HuH-7 (cell line): ENCODE results near the gene DUOX1.
A peak's percentile ranks its signal among the peaks of the same experiment; 100 is the strongest.

Source experiments
- DNase-seq: peaks from one replicate; pipeline ENCODE4 v3.0.0; 2011; ENCODE audit warnings: low spot score

DUOX1 gene

GRCh38 chr15:45168751-45169551 is 39.2 kb downstream of the DUOX1 start:
- DNase-seq = no peak

GRCh38 chr15:45169608-45170480 is 40.0 kb downstream of the DUOX1 start:
- no peak for DNase-seq

- no peak for DNase-seq
Observed at GRCh38 chr15:45171912-45172311, 42.1 kb downstream of the DUOX1 start.

GRCh38 chr15:45174069-45174468 is 44.3 kb downstream of the DUOX1 start:
- DNase-seq = no peak

GRCh38 chr15:45174577-45174976 is 44.8 kb downstream of the DUOX1 start:
- no peak for DNase-seq

- DNase-seq = no peak
Observed at GRCh38 chr15:45177285-45177684, 47.5 kb downstream of the DUOX1 start.

GRCh38 chr15:45179221-45179985 is 49.6 kb downstream of the DUOX1 start:
- DNase-seq = peak; percentile 78

- no peak for DNase-seq
Observed at GRCh38 chr15:45180201-45180600, 50.4 kb downstream of the DUOX1 start.

- DNase-seq = no peak
Observed at GRCh38 chr15:45180648-45181436, 51.0 kb downstream of the DUOX1 start.

- no peak for DNase-seq
Observed at GRCh38 chr15:45181491-45182285, 51.9 kb downstream of the DUOX1 start.

- DNase-seq = no peak
Observed at GRCh38 chr15:45182996-45183395, 53.2 kb downstream of the DUOX1 start.

- DNase-seq = no peak
Observed at GRCh38 chr15:45183511-45183910, 53.7 kb downstream of the DUOX1 start.

- DNase-seq = no peak
Observed at GRCh38 chr15:45184562-45185041, 54.8 kb downstream of the DUOX1 start.

- DNase-seq = no peak
Observed at GRCh38 chr15:45185069-45185779, 55.4 kb downstream of the DUOX1 start.

GRCh38 chr15:45185903-45186770 is 56.3 kb downstream of the DUOX1 start:
- no peak for DNase-seq

GRCh38 chr15:45186771-45187577 is 57.2 kb downstream of the DUOX1 start:
- no peak for DNase-seq

- DNase-seq = no peak
Observed at GRCh38 chr15:45187578-45187893, 57.7 kb downstream of the DUOX1 start.
